ENCODE data around the gene PACRG.

DNA sequence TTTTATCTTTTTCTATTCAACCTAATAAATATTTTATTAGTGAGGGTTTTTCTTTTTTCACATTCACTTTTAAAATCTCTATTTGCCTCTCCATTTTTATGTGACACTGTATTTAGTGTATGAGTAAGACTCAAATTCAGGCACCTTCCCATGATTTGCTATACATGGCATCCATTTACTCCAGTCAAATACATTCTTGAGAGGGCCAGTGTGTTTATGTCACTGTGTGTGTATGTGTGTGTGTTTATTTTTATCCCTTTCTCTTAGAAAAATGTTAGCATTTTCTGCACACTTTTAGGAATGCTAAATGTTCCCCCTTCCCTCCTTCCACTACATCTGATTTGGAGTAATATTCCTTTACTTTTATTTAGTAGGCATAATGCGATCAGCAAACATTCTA, 290.0 kb downstream of the PACRG start:
- TF ChIP-seq, protein P1, sequence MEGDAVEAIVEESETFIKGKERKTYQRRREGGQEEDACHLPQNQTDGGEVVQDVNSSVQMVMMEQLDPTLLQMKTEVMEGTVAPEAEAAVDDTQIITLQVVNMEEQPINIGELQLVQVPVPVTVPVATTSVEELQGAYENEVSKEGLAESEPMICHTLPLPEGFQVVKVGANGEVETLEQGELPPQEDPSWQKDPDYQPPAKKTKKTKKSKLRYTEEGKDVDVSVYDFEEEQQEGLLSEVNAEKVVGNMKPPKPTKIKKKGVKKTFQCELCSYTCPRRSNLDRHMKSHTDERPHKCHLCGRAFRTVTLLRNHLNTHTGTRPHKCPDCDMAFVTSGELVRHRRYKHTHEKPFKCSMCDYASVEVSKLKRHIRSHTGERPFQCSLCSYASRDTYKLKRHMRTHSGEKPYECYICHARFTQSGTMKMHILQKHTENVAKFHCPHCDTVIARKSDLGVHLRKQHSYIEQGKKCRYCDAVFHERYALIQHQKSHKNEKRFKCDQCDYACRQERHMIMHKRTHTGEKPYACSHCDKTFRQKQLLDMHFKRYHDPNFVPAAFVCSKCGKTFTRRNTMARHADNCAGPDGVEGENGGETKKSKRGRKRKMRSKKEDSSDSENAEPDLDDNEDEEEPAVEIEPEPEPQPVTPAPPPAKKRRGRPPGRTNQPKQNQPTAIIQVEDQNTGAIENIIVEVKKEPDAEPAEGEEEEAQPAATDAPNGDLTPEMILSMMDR (IDR thresholded peaks at IDR 0.05): no peak
- TF ChIP-seq POLR2AphosphoS5 (IDR thresholded peaks at IDR 0.05; ENCODE audit: low read depth, low read length) (no peak), RXRA (IDR thresholded peaks at IDR 0.05; ENCODE audit: borderline replicate concordance, low read depth) (no peak), SMC3 (IDR thresholded peaks at IDR 0.05; ENCODE audit: low read depth, low read length) (no peak), GABPA (IDR thresholded peaks at IDR 0.05; ENCODE audit: low read depth) (no peak), CHD2 (IDR thresholded peaks at IDR 0.05; ENCODE audit: low read length, partially characterized antibody) (no peak), FOSL2 (IDR thresholded peaks at IDR 0.05; ENCODE audit: borderline replicate concordance, low read depth) (no peak), RCOR1 (IDR thresholded peaks at IDR 0.05; ENCODE audit: low read length) (no peak), EZH2phosphoT487 (IDR thresholded peaks at IDR 0.05; ENCODE audit: borderline replicate concordance, low read depth) (no peak), TAF1 (IDR thresholded peaks at IDR 0.05; ENCODE audit: borderline replicate concordance, low read depth, low read length) (no peak)
- TF ChIP-seq, protein P2, sequence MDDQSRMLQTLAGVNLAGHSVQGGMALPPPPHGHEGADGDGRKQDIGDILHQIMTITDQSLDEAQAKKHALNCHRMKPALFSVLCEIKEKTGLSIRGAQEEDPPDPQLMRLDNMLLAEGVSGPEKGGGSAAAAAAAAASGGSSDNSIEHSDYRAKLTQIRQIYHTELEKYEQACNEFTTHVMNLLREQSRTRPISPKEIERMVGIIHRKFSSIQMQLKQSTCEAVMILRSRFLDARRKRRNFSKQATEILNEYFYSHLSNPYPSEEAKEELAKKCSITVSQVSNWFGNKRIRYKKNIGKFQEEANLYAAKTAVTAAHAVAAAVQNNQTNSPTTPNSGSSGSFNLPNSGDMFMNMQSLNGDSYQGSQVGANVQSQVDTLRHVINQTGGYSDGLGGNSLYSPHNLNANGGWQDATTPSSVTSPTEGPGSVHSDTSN (IDR thresholded peaks at IDR 0.05): no peak
- TF ChIP-seq, protein P3, sequence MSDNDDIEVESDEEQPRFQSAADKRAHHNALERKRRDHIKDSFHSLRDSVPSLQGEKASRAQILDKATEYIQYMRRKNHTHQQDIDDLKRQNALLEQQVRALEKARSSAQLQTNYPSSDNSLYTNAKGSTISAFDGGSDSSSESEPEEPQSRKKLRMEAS (IDR thresholded peaks at IDR 0.05; ENCODE audit: low read depth): no peak
